GM12865 (cell line): ENCODE results near the gene FOXN3.

Experiments
- DNase-seq: peaks from one replicate; pipeline ENCODE4 v3.0.0; 2010; ENCODE audit warnings: low read depth
- H3K4me3 ChIP-seq: 2 replicates; pipeline ENCODE4 v1.5.1; 2011; ENCODE audit warnings: mild to moderate bottlenecking, low read depth, low read length, control low read depth
- CTCF ChIP-seq: IDR thresholded peaks from 2 replicates; pipeline ENCODE4 v1.5.1; 2011; ENCODE audit warnings: low read length, control low read depth, low read depth, inconsistent platforms; ENCODE audit not compliant: insufficient read depth; ENCODE audit errors: missing control alignments

The FOXN3 gene

GRCh38 chr14:89417091-89417464 lies at the start of gene FOXN3:
TSS of gene FOXN3 (minus strand) at chr14:89417233. CDS start at chr14:89412476, 4,757 bp downstream.
- peak; percentile 95 for DNase-seq
- no peak for TF ChIP-seq CTCF
- peak within 1 kb of the TSS; percentile 99 for H3K4me3 ChIP-seq

- peak; percentile 33 for DNase-seq
Observed at GRCh38 chr14:89466484-89466883, 49.5 kb upstream of the FOXN3 start.

GRCh38 chr14:89465876-89466275 lies 48.8 kb upstream of the FOXN3 start:
- no peak overlapping the region for H3K4me3 ChIP-seq
- no peak for DNase-seq
- no peak for TF ChIP-seq CTCF

More at GRCh38 chr14:89466484-89466883, 49.5 kb upstream of the FOXN3 start:
- no peak for TF ChIP-seq CTCF
- H3K4me3 ChIP-seq: no peak overlapping the region

- H3K4me3 ChIP-seq: no peak overlapping the region
- no peak for TF ChIP-seq CTCF
- no peak for DNase-seq
Observed at GRCh38 chr14:89461256-89461655, 44.2 kb upstream of the FOXN3 start.

GRCh38 chr14:89458713-89459420 lies 41.8 kb upstream of the FOXN3 start:
- TF ChIP-seq CTCF: no peak
- no peak overlapping the region for H3K4me3 ChIP-seq
- DNase-seq: no peak

- DNase-seq: no peak
- TF ChIP-seq CTCF: no peak
- no peak overlapping the region for H3K4me3 ChIP-seq
Observed at GRCh38 chr14:89457007-89457406, 40.0 kb upstream of the FOXN3 start.

- DNase-seq: no peak
- no peak for TF ChIP-seq CTCF
- H3K4me3 ChIP-seq: no peak overlapping the region
Observed at GRCh38 chr14:89455412-89455811, 38.4 kb upstream of the FOXN3 start.
